PC-9 (cell line): ENCODE results near the gene TOGARAM2. TPM values are rescaled to one million over a fixed set of nuclear protein-coding genes. Genes with fewer than 3 reads are reported as not detected.

Experiments used
- BruUV-seq: library from RNA; stranded (reverse); fragments of 400-500 nt; replicated peaks from 2 replicates; lab custom pipeline; 2021; lab: Mats Ljungman, UMichigan
- CTCF ChIA-PET: fragments of 300-600 bp; sonication (Branson Sonifier 250); formaldehyde crosslinking; loops from one replicate; lab custom pipeline; 2022; ENCODE audit warnings: antibody characterized with exemption; lab: Charles Lee
- POLR2A ChIA-PET: fragments of 300-600 bp; sonication (Branson Sonifier 250); formaldehyde crosslinking; loops from one replicate; lab custom pipeline; 2022; ENCODE audit warnings: antibody characterized with exemption; ENCODE audit not compliant: unreplicated experiment; lab: Charles Lee
- DNase-seq, 2 experiments: peaks; one replicate each; pipeline versions ENCODE4 v3.0.0 to v3.0.0-alpha.2; 2015 to 2022; ENCODE audit warnings: mixed read lengths in 1 of 2
- H2AFZ ChIP-seq: fragments of 200-600 bp; sonication (generic); 2 replicates; pipeline ENCODE4 v1.8.1; 2017; ENCODE audit warnings: antibody characterized with exemption
- H3F3A ChIP-seq: fragments of 200-600 bp; sonication (generic); 2 replicates; pipeline ENCODE4 v1.8.1; 2017; ENCODE audit warnings: antibody characterized with exemption, mild to moderate bottlenecking, low read depth; ENCODE audit not compliant: insufficient read depth
- H3K27ac ChIP-seq: fragments of 200-600 bp; sonication (generic); 2 replicates; pipeline ENCODE4 v1.6.1; 2016; ENCODE audit warnings: mixed run types
- H3K27me3 ChIP-seq: fragments of 200-600 bp; sonication (generic); 2 replicates; pipeline ENCODE4 v1.6.1; 2016; ENCODE audit warnings: low read depth, mixed run types; ENCODE audit not compliant: insufficient read depth
- H3K36me3 ChIP-seq: fragments of 200-600 bp; sonication (generic); 2 replicates; pipeline ENCODE4 v1.6.1; 2016; ENCODE audit warnings: low read depth, mixed run types
- H3K4me1 ChIP-seq: fragments of 200-600 bp; sonication (generic); replicated peaks from 2 replicates; pipeline ENCODE4 v1.6.1; 2016; ENCODE audit warnings: mixed run types; ENCODE audit not compliant: insufficient read depth
- H3K4me2 ChIP-seq: fragments of 200-600 bp; sonication (generic); 2 replicates; pipeline ENCODE4 v1.6.1; 2017; ENCODE audit warnings: mixed run types
- H3K4me3 ChIP-seq: fragments of 200-600 bp; sonication (generic); 2 replicates; pipeline ENCODE4 v1.6.1; 2016; ENCODE audit warnings: mixed run types
- H3K79me2 ChIP-seq: fragments of 200-600 bp; sonication (generic); 2 replicates; pipeline ENCODE4 v1.6.1; 2017; ENCODE audit warnings: low read depth, mixed run types
- H3K9me2 ChIP-seq: fragments of 200-600 bp; sonication (generic); 2 replicates; pipeline ENCODE4 v1.8.1; 2017; ENCODE audit warnings: mild to moderate bottlenecking; ENCODE audit not compliant: insufficient read depth
- H3K9me3 ChIP-seq: fragments of 200-600 bp; sonication (generic); 2 replicates; pipeline ENCODE4 v1.8.1; 2016; ENCODE audit warnings: low read depth; ENCODE audit not compliant: insufficient read depth
- H4K20me1 ChIP-seq: fragments of 200-600 bp; sonication (generic); 2 replicates; pipeline ENCODE4 v1.8.1; 2017; ENCODE audit not compliant: insufficient read depth
- EZH2 ChIP-seq: fragments of 200-600 bp; sonication (generic); IDR thresholded peaks from 2 replicates; pipeline ENCODE4 v1.8.0; 2017; ENCODE audit warnings: antibody characterized with exemption, low read depth
- intact Hi-C: fragments of 100-400 bp; cut with micrococcal nuclease; formaldehyde crosslinking; loops from one replicate; pipeline ENCODE4 v1.10.0; 2022; ENCODE audit not compliant: unreplicated experiment
- total RNA-seq: library from RNA; stranded (reverse); gene quantifications from 2 replicates; pipeline ENCODE4 v1.2.3, GENCODE V29; 2021
- TF ChIP-seq, protein P1 (sequence below): fragments of 200-600 bp; sonication (generic); conservative IDR thresholded peaks from 2 replicates; pipeline ENCODE4 v1.6.1; 2017; ENCODE audit warnings: mixed run types, antibody characterized with exemption, mild to moderate bottlenecking, moderate library complexity

TOGARAM2 gene
- total RNA-seq, 1 experiment from 2014 or later, result 0.44 TPM

DNA sequence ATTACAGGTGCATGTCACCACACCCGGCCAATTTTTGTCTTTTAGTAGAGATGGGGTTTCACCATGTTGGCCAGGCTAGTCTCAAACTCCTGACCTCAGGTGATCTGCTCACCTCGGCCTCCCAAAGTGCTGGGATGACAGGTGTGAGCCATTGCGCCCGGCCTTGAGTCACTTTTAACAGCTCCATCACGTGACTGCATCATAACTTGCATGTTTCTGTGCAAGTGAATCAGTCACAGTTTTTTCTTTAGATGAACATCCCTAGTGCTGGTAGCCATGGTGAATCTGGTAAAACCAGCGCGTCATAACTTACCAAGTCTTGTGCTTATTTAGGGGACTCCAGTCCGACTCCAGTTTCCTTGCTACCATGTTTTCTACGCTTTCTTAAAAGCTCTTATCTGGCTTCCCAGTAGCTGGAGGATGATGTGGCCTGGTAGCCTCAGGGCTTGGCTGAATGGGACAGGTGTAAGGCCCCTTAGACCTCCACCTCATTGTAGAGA, 60.1 kb downstream of the TOGARAM2 start:
- Histone ChIP-seq H3F3A (no peaks in the 10 kb centered on the region), H3K4me3 (no peak overlapping the region), H3K4me2 (no peak overlapping the region), H2AFZ (no peak overlapping the region), H3K79me2 (no peaks in the 10 kb centered on the region), H3K36me3 (no peaks in the 10 kb centered on the region), H4K20me1 (no peaks in the 10 kb centered on the region), H3K9me3 (no peaks in the 10 kb centered on the region), H3K27ac (no peak overlapping the region), H3K9me2 (no peaks in the 10 kb centered on the region), H3K27me3 (no peaks in the 10 kb centered on the region), H3K4me1 (no peaks in the 10 kb centered on the region)
- BruUV-seq, result no TSS peak
- intact Hi-C loops, result no loop called here
- DNase-seq, result no peak
- TF ChIP-seq, protein P1, sequence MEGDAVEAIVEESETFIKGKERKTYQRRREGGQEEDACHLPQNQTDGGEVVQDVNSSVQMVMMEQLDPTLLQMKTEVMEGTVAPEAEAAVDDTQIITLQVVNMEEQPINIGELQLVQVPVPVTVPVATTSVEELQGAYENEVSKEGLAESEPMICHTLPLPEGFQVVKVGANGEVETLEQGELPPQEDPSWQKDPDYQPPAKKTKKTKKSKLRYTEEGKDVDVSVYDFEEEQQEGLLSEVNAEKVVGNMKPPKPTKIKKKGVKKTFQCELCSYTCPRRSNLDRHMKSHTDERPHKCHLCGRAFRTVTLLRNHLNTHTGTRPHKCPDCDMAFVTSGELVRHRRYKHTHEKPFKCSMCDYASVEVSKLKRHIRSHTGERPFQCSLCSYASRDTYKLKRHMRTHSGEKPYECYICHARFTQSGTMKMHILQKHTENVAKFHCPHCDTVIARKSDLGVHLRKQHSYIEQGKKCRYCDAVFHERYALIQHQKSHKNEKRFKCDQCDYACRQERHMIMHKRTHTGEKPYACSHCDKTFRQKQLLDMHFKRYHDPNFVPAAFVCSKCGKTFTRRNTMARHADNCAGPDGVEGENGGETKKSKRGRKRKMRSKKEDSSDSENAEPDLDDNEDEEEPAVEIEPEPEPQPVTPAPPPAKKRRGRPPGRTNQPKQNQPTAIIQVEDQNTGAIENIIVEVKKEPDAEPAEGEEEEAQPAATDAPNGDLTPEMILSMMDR, result no peak
- no peak for TF ChIP-seq EZH2
- ChIA-PET CTCF (no interaction called here), POLR2A (interaction anchor here (0.7 kb wide), 1 partner anchor 14 kb away, joined by 4 read pairs; no protein-coding TSS in a partner anchor)

DNA sequence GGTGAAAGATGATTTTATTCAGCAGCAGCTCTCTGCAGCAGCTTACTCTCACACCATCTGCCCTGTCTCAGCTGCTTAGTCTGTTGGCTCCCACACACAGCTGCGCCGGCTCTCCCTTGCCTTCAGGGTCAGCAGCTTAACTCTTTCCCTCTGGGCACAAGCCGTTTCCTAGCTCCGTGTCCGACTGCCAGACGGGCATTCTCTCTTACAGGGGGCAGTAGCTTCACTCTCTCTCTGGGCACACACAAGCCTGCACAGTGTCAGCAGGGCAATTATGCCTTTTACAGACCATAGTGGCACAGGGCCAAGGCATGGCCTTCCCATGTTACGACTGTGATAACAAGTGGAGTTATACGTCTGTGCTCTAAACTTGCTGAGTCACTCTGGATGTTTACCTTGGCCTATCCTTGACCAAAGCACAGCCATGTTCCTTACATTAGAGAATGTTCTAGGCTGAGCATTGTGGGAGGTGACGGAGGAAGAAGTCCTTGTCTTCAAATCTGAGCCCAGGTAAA, 61.5 kb downstream of the TOGARAM2 start:
- Histone ChIP-seq H3K36me3 (no peaks in the 10 kb centered on the region), H3K4me2 (no peak overlapping the region), H3K9me3 (no peaks in the 10 kb centered on the region), H3K4me1 (no peaks in the 10 kb centered on the region), H3K9me2 (no peaks in the 10 kb centered on the region), H3K27me3 (no peaks in the 10 kb centered on the region), H3K27ac (no peak overlapping the region), H4K20me1 (no peaks in the 10 kb centered on the region), H3F3A (no peaks in the 10 kb centered on the region), H2AFZ (no peak overlapping the region), H3K4me3 (no peak overlapping the region), H3K79me2 (no peaks in the 10 kb centered on the region)
- TF ChIP-seq, protein P1, result no peak
- TF ChIP-seq EZH2, result no peak
- ChIA-PET CTCF (no interaction called here), POLR2A (interaction anchor here (0.5 kb wide), 1 partner anchor 97 kb away, joined by 3 read pairs; no protein-coding TSS in a partner anchor)
- no peak for DNase-seq
- BruUV-seq, result no TSS peak
- intact Hi-C loops, result no loop called here

DNA sequence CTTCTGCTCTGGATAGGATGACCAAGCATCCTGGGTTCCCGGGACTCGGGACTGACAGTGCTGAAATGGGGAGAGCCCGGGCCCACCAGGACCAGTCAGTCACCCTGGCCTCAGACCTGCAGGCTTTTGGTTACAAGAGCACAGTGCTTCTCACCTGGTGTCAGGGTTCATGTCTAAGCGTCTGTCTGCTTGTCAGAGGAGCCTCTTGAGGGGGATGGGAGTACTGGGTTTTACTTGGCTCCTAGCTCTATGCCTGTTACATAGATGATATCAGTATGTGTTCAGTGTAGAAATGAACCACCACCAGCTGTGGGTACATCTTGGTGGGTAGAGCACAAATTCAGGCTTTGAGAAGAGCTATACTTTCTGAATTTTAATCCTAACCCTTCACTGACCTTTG, 63.4 kb downstream of the TOGARAM2 start:
- no peak for TF ChIP-seq EZH2
- TF ChIP-seq, protein P1, result no peak
- Histone ChIP-seq H3K79me2 (no peaks in the 10 kb centered on the region), H3K9me2 (no peaks in the 10 kb centered on the region), H3K4me3 (no peak overlapping the region), H3F3A (no peaks in the 10 kb centered on the region), H3K9me3 (no peaks in the 10 kb centered on the region), H3K36me3 (no peaks in the 10 kb centered on the region), H4K20me1 (no peaks in the 10 kb centered on the region), H3K27me3 (no peaks in the 10 kb centered on the region), H3K4me2 (no peak overlapping the region), H3K4me1 (no peaks in the 10 kb centered on the region), H3K27ac (no peak overlapping the region), H2AFZ (no peak overlapping the region)
- no TSS peak for BruUV-seq
- CTCF ChIA-PET, result no interaction called here
- intact Hi-C loops, result no loop called here
- no peak for DNase-seq
- POLR2A ChIA-PET, result no interaction called here
